ENCODE data around the gene COL6A1. TPM values are rescaled to one million over a fixed set of nuclear protein-coding genes. Genes with fewer than 3 reads are reported as not detected.

COL6A1 gene
- total RNA-seq, 5 donors from 2014 or later (not counting 1 experiment from before 2014, with no cell fraction given), result 4.2 to 25.3 (median 14.6) TPM

DNA sequence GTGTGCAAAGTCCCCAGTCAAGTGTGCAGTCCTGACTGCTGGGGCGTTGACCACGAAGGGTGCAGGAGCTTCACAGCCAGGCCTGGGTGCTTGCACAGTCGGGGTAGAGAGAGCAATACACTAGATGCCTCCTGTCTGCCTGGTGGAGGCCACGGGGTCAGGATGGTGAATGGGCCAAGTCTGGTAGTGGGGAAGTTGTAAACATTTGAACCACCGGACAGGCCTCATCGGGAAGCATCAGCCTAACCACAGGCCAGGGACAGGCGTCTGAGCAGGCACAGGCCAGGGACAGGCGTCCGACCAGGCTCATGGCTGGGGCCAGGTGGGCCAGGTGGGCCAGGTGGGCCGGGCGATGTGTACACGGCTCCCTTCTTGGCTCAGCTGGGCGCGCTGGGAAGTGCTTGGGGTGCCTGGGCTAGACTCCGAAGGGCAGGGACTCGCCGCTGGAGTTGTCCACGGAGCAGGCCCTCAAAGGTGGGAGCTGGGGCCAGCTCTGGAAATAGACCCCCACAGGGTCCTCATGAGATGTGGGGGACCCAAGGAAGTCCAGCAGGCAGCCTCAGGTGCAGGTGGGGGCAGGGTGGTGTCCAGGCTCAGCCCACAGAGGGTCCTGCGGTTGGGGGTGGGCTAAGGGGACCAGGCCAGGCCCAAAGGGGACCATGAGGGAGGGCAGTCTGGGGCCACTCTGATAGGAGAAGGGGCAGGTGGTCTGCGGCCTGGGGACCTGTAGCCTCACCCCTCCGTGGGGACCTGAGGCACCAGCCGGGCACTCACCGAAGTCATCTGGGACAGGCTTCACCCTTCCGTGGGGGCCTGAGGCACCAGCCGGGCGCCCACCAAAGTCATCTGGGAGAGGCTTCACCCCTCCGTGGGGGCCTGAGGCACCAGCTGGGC, 15.0 kb downstream of the COL6A1 start:
- Histone ChIP-seq H3K27me3 (replicated peaks in 1 of 2; ENCODE audit: control insufficient read depth in 2 of 2, extremely low read depth in 1 of 2, insufficient read depth in 2 of 2, low read length in 1 of 2) (no peaks in the 10 kb centered on the region), H3K9me3 (no peaks in the 10 kb centered on the region), H3K4me1 (ENCODE audit: control insufficient read depth in 1 of 2, extremely low read depth in 1 of 2, insufficient read depth in 2 of 2, low read length in 2 of 2) (no peaks in the 10 kb centered on the region), H3K4me3 (ENCODE audit: control insufficient read depth in 1 of 2, extremely low read depth in 1 of 2, low read length in 1 of 2) (no peak overlapping the region), H3K27ac (ENCODE audit: low read length) (no peak overlapping the region), H3K36me3 (ENCODE audit: control insufficient read depth in 2 of 2, extremely low read depth in 1 of 2, insufficient read depth in 1 of 2, low read length in 1 of 2) (no peaks in the 10 kb centered on the region)
- ATAC-seq (replicated peaks in 1 of 4) (no peak), DNase-seq (peak in 2 of 35 experiments; percentile 1 to 21)
- H3K4me3 Mint-ChIP-seq, result no peak overlapping the region
- H3K27ac Mint-ChIP-seq, result no peak overlapping the region
- H3K36me3 Mint-ChIP-seq, result no peaks in the 10 kb centered on the region
- 90% methylated on average over 26 of the region's 27 CpGs for WGBS (ENCODE audit: insufficient coverage)
- H3K9me3 Mint-ChIP-seq, result no peaks in the 10 kb centered on the region
- no peaks in the 10 kb centered on the region for H3K4me1 Mint-ChIP-seq
- POLR2A ChIA-PET, result no interaction called here
- CTCF ChIA-PET, result no interaction called here
- H3K27me3 Mint-ChIP-seq, result no peaks in the 10 kb centered on the region

DNA sequence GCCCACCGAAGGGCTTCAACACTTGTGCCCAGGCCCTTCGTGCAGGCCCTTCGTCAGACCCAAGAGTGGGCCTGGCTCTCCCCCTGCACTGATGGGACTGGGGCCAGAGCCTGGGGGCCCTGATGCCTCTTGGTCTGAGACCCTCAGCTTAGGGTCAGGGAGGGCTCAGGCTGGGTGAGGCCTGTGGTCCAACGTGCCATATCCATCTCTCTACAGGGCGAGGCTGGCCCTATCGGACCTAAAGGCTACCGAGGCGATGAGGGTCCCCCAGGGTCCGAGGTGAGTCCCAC, 15.6 kb downstream of the COL6A1 start:
- H3K36me3 Mint-ChIP-seq, result no peaks in the 10 kb centered on the region
- Histone ChIP-seq H3K4me3 (ENCODE audit: control insufficient read depth in 1 of 2, extremely low read depth in 1 of 2, low read length in 1 of 2) (no peak overlapping the region), H3K27ac (ENCODE audit: low read length) (no peak overlapping the region), H3K27me3 (replicated peaks in 1 of 2; ENCODE audit: control insufficient read depth in 2 of 2, extremely low read depth in 1 of 2, insufficient read depth in 2 of 2, low read length in 1 of 2) (no peaks in the 10 kb centered on the region), H3K9me3 (no peaks in the 10 kb centered on the region), H3K36me3 (ENCODE audit: control insufficient read depth in 2 of 2, extremely low read depth in 1 of 2, insufficient read depth in 1 of 2, low read length in 1 of 2) (no peaks in the 10 kb centered on the region), H3K4me1 (ENCODE audit: control insufficient read depth in 1 of 2, extremely low read depth in 1 of 2, insufficient read depth in 2 of 2, low read length in 2 of 2) (no peaks in the 10 kb centered on the region)
- no peak overlapping the region for H3K4me3 Mint-ChIP-seq
- H3K4me1 Mint-ChIP-seq, result no peaks in the 10 kb centered on the region
- DNase-seq (peak in 1 of 35 experiments; percentile 11), ATAC-seq (replicated peaks in 1 of 4) (no peak)
- ChIA-PET POLR2A (no interaction called here), CTCF (no interaction called here)
- no peaks in the 10 kb centered on the region for H3K9me3 Mint-ChIP-seq
- no peak overlapping the region for H3K27ac Mint-ChIP-seq
- H3K27me3 Mint-ChIP-seq, result no peaks in the 10 kb centered on the region
- WGBS (ENCODE audit: insufficient coverage), result 85% methylated on average over 4 of the region's 9 CpGs

DNA sequence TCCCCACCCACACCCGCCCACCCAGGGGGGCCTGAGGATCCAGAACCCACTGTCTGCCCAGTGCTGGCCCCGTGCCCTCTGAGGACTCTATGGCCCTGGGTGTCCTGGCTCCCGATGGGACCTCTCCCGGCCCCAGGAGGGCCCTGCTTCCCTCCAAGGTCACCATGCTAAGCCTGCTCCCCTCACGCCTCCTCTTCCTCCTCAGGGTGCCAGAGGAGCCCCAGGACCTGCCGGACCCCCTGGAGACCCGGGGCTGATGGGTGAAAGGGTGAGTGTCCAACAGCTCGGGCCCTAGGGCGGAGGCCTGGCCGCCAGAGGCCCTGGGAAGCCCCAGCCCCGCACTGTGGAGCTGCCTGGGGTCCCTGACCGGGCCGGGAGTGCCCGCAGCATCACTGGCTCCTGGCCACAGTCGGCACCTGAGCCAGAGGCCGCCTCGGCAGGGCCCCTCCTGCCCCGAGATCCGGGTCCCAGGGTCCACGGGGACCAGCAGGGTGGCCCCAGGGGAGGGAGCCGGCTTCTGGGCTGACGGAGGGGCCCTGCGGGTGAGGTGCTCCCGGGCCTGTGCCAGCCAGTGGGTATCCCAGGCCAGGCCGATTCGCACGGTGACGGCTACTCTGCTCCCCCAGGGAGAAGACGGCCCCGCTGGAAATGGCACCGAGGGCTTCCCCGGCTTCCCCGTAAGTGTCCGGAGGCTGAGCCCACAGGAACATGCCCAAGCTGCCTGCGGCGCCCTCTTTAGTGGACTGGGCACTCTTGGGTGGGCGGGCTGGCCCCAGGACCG, 16.1 kb downstream of the COL6A1 start:
- CTCF ChIA-PET, result no interaction called here
- no peak overlapping the region for H3K4me3 ChIP-seq (ENCODE audit: control insufficient read depth in 1 of 2, extremely low read depth in 1 of 2, low read length in 1 of 2)
- POLR2A ChIA-PET, result no interaction called here
- H3K9me3 ChIP-seq, result no peaks in the 10 kb centered on the region
- 87% methylated on average over 32 of the region's 38 CpGs for WGBS (ENCODE audit: insufficient coverage)
- DNase-seq (peak in 1 of 35 experiments; percentile 18), ATAC-seq (replicated peaks in 1 of 4) (no peak)
- no peaks in the 10 kb centered on the region for H3K36me3 ChIP-seq (ENCODE audit: control insufficient read depth in 2 of 2, extremely low read depth in 1 of 2, insufficient read depth in 1 of 2, low read length in 1 of 2)
- Mint-ChIP-seq H3K9me3 (no peaks in the 10 kb centered on the region), H3K36me3 (no peaks in the 10 kb centered on the region), H3K27ac (no peak overlapping the region), H3K27me3 (no peaks in the 10 kb centered on the region), H3K4me3 (no peak overlapping the region), H3K4me1 (no peaks in the 10 kb centered on the region)
- H3K27me3 ChIP-seq (replicated peaks in 1 of 2; ENCODE audit: control insufficient read depth in 2 of 2, extremely low read depth in 1 of 2, insufficient read depth in 2 of 2, low read length in 1 of 2), result no peaks in the 10 kb centered on the region
- H3K4me1 ChIP-seq (ENCODE audit: control insufficient read depth in 1 of 2, extremely low read depth in 1 of 2, insufficient read depth in 2 of 2, low read length in 2 of 2), result no peaks in the 10 kb centered on the region
- no peak overlapping the region for H3K27ac ChIP-seq (ENCODE audit: low read length)

DNA sequence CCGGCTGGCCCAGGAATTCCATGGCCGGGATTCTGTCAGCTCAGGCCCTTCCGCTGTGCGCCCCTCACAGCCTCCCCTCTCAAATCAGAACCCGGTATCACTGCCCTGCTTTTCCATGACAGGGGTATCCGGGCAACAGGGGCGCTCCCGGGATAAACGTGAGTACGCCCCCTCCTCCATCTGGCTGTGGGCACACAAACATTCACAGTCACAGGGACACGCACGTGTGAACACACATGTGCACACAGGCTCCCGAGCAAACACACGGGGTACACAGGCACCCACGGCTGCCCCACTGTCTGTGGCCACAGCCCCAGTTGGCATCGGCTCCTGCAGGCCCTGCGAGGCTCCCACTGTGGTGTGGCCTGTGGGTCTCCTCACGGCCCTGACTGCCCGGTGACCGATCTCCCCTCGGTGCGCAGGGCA, 16.7 kb downstream of the COL6A1 start:
- WGBS (ENCODE audit: insufficient coverage), result 92% methylated on average over 15 of the region's 22 CpGs
- ChIA-PET CTCF (no interaction called here), POLR2A (no interaction called here)
- Mint-ChIP-seq H3K9me3 (no peaks in the 10 kb centered on the region), H3K4me1 (no peaks in the 10 kb centered on the region), H3K36me3 (no peaks in the 10 kb centered on the region), H3K27ac (no peak overlapping the region), H3K4me3 (no peak overlapping the region), H3K27me3 (no peaks in the 10 kb centered on the region)
- H3K27ac ChIP-seq (ENCODE audit: low read length), result no peak overlapping the region
- ATAC-seq (replicated peaks in 1 of 4) (no peak), DNase-seq (peak in 2 of 35 experiments; percentile 1 to 18)
- no peaks in the 10 kb centered on the region for H3K36me3 ChIP-seq (ENCODE audit: control insufficient read depth in 2 of 2, extremely low read depth in 1 of 2, insufficient read depth in 1 of 2, low read length in 1 of 2)
- no peaks in the 10 kb centered on the region for H3K27me3 ChIP-seq (replicated peaks in 1 of 2; ENCODE audit: control insufficient read depth in 2 of 2, extremely low read depth in 1 of 2, insufficient read depth in 2 of 2, low read length in 1 of 2)
- H3K9me3 ChIP-seq, result no peaks in the 10 kb centered on the region
- no peaks in the 10 kb centered on the region for H3K4me1 ChIP-seq (ENCODE audit: control insufficient read depth in 1 of 2, extremely low read depth in 1 of 2, insufficient read depth in 2 of 2, low read length in 2 of 2)
- no peak overlapping the region for H3K4me3 ChIP-seq (ENCODE audit: control insufficient read depth in 1 of 2, extremely low read depth in 1 of 2, low read length in 1 of 2)

DNA sequence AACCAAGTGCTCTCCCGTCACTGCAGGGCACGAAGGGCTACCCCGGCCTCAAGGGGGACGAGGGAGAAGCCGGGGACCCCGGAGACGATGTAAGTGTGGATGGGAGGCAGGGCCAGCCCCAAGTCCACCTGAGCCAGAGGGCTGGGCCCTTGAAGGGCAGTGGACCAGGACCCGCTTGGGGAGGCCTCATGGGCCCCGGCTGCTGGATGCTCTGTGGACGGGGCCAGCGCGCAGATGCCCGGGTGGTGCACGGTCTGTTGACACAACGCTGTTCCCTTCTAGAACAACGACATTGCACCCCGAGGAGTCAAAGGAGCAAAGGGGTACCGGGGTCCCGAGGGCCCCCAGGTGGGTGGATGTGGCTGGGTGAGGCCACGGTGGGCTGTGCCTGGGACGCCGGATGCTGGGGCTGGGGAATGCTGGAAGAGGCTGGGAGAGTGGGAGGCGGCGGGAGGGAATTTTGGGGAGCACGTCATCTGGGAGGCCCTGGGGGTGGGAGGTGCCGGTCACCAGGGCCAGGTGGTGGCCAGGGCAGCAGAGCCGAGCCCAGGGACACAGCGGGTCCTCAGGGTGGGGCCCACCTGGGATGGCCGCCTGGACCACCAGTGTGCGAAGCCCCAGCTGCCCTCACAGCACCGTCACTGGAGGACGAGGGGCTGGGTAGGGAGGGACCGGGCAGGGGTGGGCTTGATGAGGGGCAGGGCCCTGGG, 17.5 kb downstream of the COL6A1 start:
- H3K27me3 Mint-ChIP-seq, result no peaks in the 10 kb centered on the region
- WGBS (ENCODE audit: insufficient coverage), result 91% methylated on average over 24 of the region's 33 CpGs
- H3K4me1 Mint-ChIP-seq, result no peaks in the 10 kb centered on the region
- no peak overlapping the region for H3K27ac Mint-ChIP-seq
- Histone ChIP-seq H3K4me3 (ENCODE audit: control insufficient read depth in 1 of 2, extremely low read depth in 1 of 2, low read length in 1 of 2) (no peak overlapping the region), H3K4me1 (ENCODE audit: control insufficient read depth in 1 of 2, extremely low read depth in 1 of 2, insufficient read depth in 2 of 2, low read length in 2 of 2) (no peaks in the 10 kb centered on the region), H3K27ac (ENCODE audit: low read length) (no peak overlapping the region), H3K9me3 (no peaks in the 10 kb centered on the region), H3K36me3 (ENCODE audit: control insufficient read depth in 2 of 2, extremely low read depth in 1 of 2, insufficient read depth in 1 of 2, low read length in 1 of 2) (no peaks in the 10 kb centered on the region), H3K27me3 (replicated peaks in 1 of 2; ENCODE audit: control insufficient read depth in 2 of 2, extremely low read depth in 1 of 2, insufficient read depth in 2 of 2, low read length in 1 of 2) (no peaks in the 10 kb centered on the region)
- H3K4me3 Mint-ChIP-seq, result no peak overlapping the region
- ATAC-seq (replicated peaks in 1 of 4) (no peak), DNase-seq (peak in 2 of 35 experiments; percentile 1 to 16)
- CTCF ChIA-PET, result no interaction called here
- H3K9me3 Mint-ChIP-seq, result no peaks in the 10 kb centered on the region
- no peaks in the 10 kb centered on the region for H3K36me3 Mint-ChIP-seq
- POLR2A ChIA-PET, result no interaction called here

DNA sequence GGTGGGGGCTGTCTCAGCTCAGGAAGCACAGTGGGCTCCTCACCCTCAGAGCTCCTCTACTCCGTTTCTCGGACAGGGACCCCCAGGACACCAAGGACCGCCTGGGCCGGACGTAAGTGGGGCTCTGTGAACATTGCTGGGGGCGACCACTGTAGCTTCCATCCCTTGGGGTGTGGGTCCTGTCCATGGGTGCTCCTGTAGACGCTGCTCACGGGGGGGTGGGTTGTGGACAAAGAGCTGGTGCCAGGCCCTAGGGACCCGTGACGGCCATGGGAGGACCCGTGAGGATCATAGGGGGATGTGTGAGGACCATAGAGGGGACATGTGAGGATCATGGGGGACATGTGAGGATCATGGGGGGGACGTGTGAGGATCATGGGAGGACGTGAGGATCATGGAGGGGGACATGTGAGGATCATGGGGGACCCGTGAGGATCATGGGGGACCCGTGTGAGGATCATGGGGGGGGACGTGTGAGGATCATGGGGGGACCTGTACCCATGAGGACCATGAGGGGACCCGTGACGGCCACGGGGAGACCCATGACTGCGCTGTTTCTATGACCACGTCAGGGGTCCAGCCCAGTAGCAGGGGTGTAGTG, 18.1 kb downstream of the COL6A1 start:
- H3K27ac ChIP-seq (ENCODE audit: low read length), result no peak overlapping the region
- H3K36me3 Mint-ChIP-seq, result no peaks in the 10 kb centered on the region
- ATAC-seq (replicated peaks in 1 of 4) (no peak), DNase-seq (no peak)
- no peaks in the 10 kb centered on the region for H3K27me3 Mint-ChIP-seq
- no peaks in the 10 kb centered on the region for H3K27me3 ChIP-seq (replicated peaks in 1 of 2; ENCODE audit: control insufficient read depth in 2 of 2, extremely low read depth in 1 of 2, insufficient read depth in 2 of 2, low read length in 1 of 2)
- H3K36me3 ChIP-seq (ENCODE audit: control insufficient read depth in 2 of 2, extremely low read depth in 1 of 2, insufficient read depth in 1 of 2, low read length in 1 of 2), result no peaks in the 10 kb centered on the region
- H3K4me3 Mint-ChIP-seq, result no peak overlapping the region
- WGBS (ENCODE audit: insufficient coverage), result 79% methylated on average over 16 of the region's 21 CpGs
- no peaks in the 10 kb centered on the region for H3K9me3 ChIP-seq
- no peaks in the 10 kb centered on the region for H3K9me3 Mint-ChIP-seq
- no peaks in the 10 kb centered on the region for H3K4me1 ChIP-seq (ENCODE audit: control insufficient read depth in 1 of 2, extremely low read depth in 1 of 2, insufficient read depth in 2 of 2, low read length in 2 of 2)
- CTCF ChIA-PET, result no interaction called here
- POLR2A ChIA-PET, result no interaction called here
- no peak overlapping the region for H3K4me3 ChIP-seq (ENCODE audit: control insufficient read depth in 1 of 2, extremely low read depth in 1 of 2, low read length in 1 of 2)
- H3K27ac Mint-ChIP-seq, result no peak overlapping the region
- no peaks in the 10 kb centered on the region for H3K4me1 Mint-ChIP-seq

All from T-cell (primary cell).